ENCODE measurements around the gene OPA1.

The OPA1 gene

DNA sequence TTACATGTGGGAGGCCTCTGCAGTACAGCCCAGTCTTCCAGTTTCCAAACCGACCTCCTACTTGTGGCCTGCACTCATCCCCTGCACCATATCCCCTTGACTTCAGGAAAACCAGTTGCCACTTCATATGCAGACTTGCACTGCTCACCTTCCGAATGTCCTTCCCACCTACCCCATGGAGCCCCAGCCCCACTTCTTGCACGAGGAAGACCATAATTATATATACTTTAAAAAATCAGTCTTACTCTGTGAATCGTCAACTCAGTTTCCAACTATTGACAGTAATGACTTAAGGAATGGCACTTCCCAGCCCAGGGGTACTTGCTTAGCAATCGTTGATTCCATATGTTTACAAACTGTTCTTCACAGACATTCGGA, 136.1 kb downstream of the OPA1 start:
- Histone ChIP-seq H2AFZ (ENCODE audit: low read depth, low read length) (no peak overlapping the region), H3K27me3 (ENCODE audit: insufficient read depth, low read length) (peaks cover 12% of the 10 kb centered on the region), H3K36me3 (ENCODE audit: insufficient read depth, low read length) (no peaks in the 10 kb centered on the region), H3K4me3 (ENCODE audit: low read length) (no peak overlapping the region), H3K4me1 (ENCODE audit: insufficient read depth, low read length) (peaks cover 28% of the 10 kb centered on the region), H3K9me3 (ENCODE audit: low read length) (no peaks in the 10 kb centered on the region)

DNA sequence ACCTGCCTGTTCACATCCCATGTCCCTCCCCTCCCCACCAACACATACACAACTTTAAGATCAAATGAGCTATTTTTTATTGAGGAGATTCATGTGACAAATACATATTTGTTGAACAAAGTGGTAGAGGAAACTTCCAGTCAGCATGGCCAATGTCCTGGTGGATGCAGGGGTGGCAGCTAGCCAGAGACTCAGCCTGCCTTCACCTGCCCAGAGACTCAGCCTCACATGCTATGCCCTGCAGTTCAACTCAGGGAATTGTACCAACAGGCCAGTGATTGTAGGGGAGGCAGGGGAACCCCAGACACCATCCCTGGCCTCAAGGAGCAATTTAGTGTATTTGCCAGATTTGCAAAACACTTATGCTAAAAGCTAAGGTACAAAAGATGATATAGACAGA, 136.6 kb downstream of the OPA1 start:
- Histone ChIP-seq H2AFZ (ENCODE audit: low read depth, low read length) (no peak overlapping the region), H3K36me3 (ENCODE audit: insufficient read depth, low read length) (no peaks in the 10 kb centered on the region), H3K27me3 (ENCODE audit: insufficient read depth, low read length) (peaks cover 12% of the 10 kb centered on the region), H3K4me3 (ENCODE audit: low read length) (no peak overlapping the region), H3K4me1 (ENCODE audit: insufficient read depth, low read length) (peaks cover 28% of the 10 kb centered on the region), H3K9me3 (ENCODE audit: low read length) (no peaks in the 10 kb centered on the region)

DNA sequence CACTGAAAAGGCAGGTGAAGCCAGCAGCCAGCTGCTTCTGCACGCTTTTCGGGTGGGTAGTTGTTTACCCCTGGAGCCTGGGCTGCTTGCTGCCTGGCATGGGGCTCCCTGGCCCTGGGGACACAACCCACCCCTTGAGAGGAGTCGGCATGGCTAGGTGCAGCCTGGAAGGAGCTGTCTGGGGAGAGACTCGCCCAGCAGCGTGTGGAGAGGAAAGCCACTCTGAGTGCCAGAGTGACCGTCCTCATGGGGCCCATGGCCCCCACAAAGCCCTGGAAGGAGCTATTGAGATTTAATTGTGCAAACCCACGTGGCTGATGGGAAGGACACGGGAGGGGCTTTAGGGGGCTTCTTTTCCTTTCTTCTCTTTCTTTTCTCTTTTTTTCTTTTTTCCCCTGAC, 137.5 kb downstream of the OPA1 start:
- Histone ChIP-seq H3K27me3 (ENCODE audit: insufficient read depth, low read length) (peaks cover 12% of the 10 kb centered on the region), H3K4me3 (ENCODE audit: low read length) (no peak overlapping the region), H3K9me3 (ENCODE audit: low read length) (no peaks in the 10 kb centered on the region), H2AFZ (ENCODE audit: low read depth, low read length) (no peak overlapping the region), H3K4me1 (ENCODE audit: insufficient read depth, low read length) (peaks cover 28% of the 10 kb centered on the region), H3K36me3 (ENCODE audit: insufficient read depth, low read length) (no peaks in the 10 kb centered on the region)

DNA sequence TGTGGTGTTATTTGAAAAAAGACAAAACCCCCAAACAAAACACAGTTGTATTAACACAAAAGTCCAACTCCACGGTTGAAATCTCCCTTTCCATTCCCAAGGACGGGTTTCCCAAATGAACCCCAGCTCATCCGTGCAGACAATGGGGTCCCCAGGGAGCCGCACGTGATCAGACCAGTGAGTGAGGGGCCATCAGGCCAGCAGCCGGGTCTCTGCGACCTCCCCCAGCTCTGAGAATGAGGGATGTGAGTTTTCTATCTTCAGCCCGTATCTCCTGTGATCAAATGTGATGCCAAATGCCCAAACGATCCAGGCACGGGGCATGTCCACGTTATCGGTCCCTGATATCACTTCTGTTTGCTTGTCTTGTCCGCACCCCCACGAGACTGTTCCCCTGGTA, 138.0 kb downstream of the OPA1 start:
- peaks cover 12% of the 10 kb centered on the region for H3K27me3 ChIP-seq (ENCODE audit: insufficient read depth, low read length)
- H3K36me3 ChIP-seq (ENCODE audit: insufficient read depth, low read length), result no peaks in the 10 kb centered on the region

DNA sequence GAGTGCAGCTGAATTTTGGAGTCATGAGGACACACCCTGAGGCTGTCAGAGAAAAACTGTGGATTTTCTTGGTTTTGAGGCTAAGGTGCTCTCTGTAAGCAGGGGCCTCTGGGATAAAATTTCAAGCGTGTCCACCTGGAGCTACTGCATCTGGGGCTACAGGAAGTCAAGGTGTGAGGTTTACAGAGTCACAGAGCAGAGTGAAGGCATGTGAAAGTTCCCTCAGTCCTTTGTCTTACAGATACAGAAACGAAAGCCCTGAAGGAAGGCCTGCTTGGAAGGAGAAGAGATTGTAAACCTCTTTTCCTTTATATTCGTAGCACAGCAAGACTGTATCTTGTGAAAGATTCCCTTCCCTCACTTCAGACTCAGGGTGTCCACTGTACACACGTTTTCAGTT, 138.6 kb downstream of the OPA1 start:
- Histone ChIP-seq H3K27me3 (ENCODE audit: insufficient read depth, low read length) (peaks cover 18% of the 10 kb centered on the region), H3K4me3 (ENCODE audit: low read length) (no peak overlapping the region), H3K9me3 (ENCODE audit: low read length) (peaks cover 6% of the 10 kb centered on the region), H3K4me1 (ENCODE audit: insufficient read depth, low read length) (peaks cover 28% of the 10 kb centered on the region), H2AFZ (ENCODE audit: low read depth, low read length) (no peak overlapping the region), H3K36me3 (ENCODE audit: insufficient read depth, low read length) (no peaks in the 10 kb centered on the region)

More for the DNA sequence above, 138.0 kb downstream of the OPA1 start:
- Histone ChIP-seq H3K4me1 (ENCODE audit: insufficient read depth, low read length) (peaks cover 28% of the 10 kb centered on the region), H3K4me3 (ENCODE audit: low read length) (no peak overlapping the region), H3K9me3 (ENCODE audit: low read length) (peaks cover under 1% of the 10 kb centered on the region), H2AFZ (ENCODE audit: low read depth, low read length) (no peak overlapping the region)

DNA sequence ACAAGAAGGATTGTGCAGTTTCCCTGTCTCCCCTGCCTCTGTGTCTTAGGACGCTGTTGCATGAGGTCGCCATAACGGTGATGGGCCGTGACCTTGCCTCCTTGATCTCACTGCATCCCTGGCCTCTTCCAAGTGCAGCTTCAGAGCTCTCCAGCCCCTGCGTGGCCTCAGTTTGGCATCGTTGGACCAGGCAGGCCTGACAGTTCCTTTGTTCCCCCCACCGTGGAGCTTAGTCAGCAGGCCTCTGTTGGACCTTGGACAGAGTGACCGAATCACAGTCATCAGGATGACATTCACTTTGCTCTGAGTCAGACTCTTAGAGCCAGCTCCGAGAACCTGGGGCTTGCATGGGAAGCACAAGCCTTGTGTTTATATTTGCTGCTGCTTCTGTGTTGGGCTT, 139.4 kb downstream of the OPA1 start:
- Histone ChIP-seq H3K9me3 (ENCODE audit: low read length) (peaks cover 6% of the 10 kb centered on the region), H3K4me1 (ENCODE audit: insufficient read depth, low read length) (peaks cover 28% of the 10 kb centered on the region), H3K4me3 (ENCODE audit: low read length) (no peak overlapping the region)

DNA sequence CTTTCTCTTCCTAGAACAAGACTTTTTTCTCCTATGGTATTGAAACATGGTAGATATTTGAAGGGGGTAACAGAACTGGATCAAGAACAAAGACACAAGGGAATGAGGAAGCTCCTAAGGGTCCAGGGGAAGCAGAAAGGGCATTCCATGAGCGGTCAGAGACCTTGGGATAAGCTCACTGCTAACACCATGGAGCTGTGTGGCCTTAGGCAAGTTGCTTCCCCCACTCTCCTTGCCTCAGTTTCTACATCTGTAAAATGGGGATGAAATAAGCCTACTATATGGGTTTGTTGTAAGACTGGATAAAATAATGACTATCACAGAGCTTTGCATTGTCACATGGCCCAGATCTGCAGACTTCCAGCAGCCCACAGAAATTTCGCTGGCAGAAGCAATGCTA, 139.8 kb downstream of the OPA1 start:
- peaks cover 22% of the 10 kb centered on the region for H3K27me3 ChIP-seq (ENCODE audit: insufficient read depth, low read length)

More for the DNA sequence above, 139.4 kb downstream of the OPA1 start:
- Histone ChIP-seq H2AFZ (ENCODE audit: low read depth, low read length) (no peak overlapping the region), H3K36me3 (ENCODE audit: insufficient read depth, low read length) (no peaks in the 10 kb centered on the region), H3K27me3 (ENCODE audit: insufficient read depth, low read length) (peaks cover 22% of the 10 kb centered on the region)

DNA sequence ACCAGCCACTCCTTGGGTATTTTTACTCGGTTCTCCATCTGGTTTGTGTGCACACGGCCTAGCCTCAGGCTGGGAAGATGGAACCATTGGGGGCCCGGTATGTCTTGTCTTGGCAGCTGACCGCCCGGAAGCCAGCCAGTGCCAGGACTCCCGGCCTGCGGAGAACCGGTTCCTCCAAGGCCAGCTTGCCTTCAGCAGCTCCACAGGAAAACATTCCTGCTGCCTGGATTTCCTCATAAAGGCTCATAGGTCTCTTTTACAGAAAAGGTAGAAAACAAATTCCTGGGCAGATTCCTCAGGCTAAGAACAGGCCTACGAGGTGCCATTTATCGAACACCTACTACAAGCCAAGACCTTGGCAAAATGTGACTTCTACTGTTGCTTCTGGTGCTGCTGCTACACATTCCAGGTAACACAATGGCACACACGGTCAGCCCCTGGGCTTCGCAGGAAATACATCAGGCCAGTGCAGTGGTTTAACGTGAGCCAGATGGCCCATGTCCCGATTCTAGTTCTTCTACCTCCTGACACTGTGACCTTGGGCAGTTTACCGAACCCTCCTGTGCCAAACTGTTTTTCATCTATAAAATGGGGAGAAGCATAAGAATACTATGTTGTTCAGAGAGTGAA, 141.8 kb downstream of the OPA1 start:
- no peak overlapping the region for H2AFZ ChIP-seq (ENCODE audit: low read depth, low read length)

More for the DNA sequence above, 139.8 kb downstream of the OPA1 start:
- Histone ChIP-seq H3K4me1 (ENCODE audit: insufficient read depth, low read length) (peaks cover 28% of the 10 kb centered on the region), H3K9me3 (ENCODE audit: low read length) (peaks cover 6% of the 10 kb centered on the region), H3K36me3 (ENCODE audit: insufficient read depth, low read length) (no peaks in the 10 kb centered on the region), H2AFZ (ENCODE audit: low read depth, low read length) (no peak overlapping the region), H3K4me3 (ENCODE audit: low read length) (no peak overlapping the region)

DNA sequence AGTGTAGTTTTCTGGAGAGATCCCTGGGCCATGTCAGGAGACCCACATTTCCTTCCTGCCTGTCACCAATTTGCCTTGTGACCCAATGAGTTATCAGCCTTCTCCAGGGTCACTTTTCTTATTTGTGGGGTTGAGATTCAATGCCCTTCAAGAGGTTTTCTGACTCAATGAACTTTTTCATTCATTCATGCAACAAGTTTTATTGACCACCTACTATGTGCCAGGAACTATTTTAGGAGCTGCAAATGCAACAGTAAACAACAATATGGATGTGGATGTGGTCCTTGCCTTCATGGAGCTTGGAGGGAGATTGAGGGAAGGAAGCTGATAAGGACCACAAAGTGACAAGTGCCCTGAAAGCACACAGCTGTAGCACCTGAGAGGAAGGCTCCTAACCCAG, 142.8 kb downstream of the OPA1 start:
- H3K27me3 ChIP-seq (ENCODE audit: insufficient read depth, low read length), result peaks cover 17% of the 10 kb centered on the region
- no peak overlapping the region for H2AFZ ChIP-seq (ENCODE audit: low read depth, low read length)
- no peak overlapping the region for H3K4me3 ChIP-seq (ENCODE audit: low read length)
- H3K4me1 ChIP-seq (ENCODE audit: insufficient read depth, low read length), result peaks cover 14% of the 10 kb centered on the region
- no peaks in the 10 kb centered on the region for H3K36me3 ChIP-seq (ENCODE audit: insufficient read depth, low read length)
- H3K9me3 ChIP-seq (ENCODE audit: low read length), result peaks cover 6% of the 10 kb centered on the region

More for the DNA sequence above, 141.8 kb downstream of the OPA1 start:
- peaks cover 24% of the 10 kb centered on the region for H3K4me1 ChIP-seq (ENCODE audit: insufficient read depth, low read length)
- no peak overlapping the region for H3K4me3 ChIP-seq (ENCODE audit: low read length)
- no peaks in the 10 kb centered on the region for H3K36me3 ChIP-seq (ENCODE audit: insufficient read depth, low read length)
- H3K9me3 ChIP-seq (ENCODE audit: low read length), result peaks cover 6% of the 10 kb centered on the region
- peaks cover 17% of the 10 kb centered on the region for H3K27me3 ChIP-seq (ENCODE audit: insufficient read depth, low read length)

DNA sequence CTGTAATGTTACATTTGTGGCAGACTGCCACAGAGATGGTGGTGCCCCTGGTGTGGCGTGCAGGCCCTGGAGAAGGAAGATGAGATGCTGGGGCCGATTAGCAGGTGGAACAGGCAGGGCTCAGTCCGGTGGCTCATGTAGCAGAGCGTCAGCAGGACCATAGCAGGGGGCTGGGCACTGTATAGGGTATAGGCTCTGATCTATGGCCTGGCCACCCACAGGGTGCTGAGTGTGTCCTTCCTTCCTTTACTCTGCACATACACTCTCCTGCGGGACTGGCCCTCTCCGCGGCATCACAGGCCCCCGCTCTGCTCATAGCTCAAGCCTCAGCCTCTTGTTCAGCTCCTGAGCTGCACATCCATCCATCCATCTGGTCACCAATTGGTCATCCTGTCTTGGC, 143.6 kb downstream of the OPA1 start:
- no peaks in the 10 kb centered on the region for H3K36me3 ChIP-seq (ENCODE audit: insufficient read depth, low read length)
- peaks cover 6% of the 10 kb centered on the region for H3K4me1 ChIP-seq (ENCODE audit: insufficient read depth, low read length)
- peaks cover 6% of the 10 kb centered on the region for H3K9me3 ChIP-seq (ENCODE audit: low read length)
- no peak overlapping the region for H3K4me3 ChIP-seq (ENCODE audit: low read length)
- H2AFZ ChIP-seq (ENCODE audit: low read depth, low read length), result no peak overlapping the region
- peaks cover 17% of the 10 kb centered on the region for H3K27me3 ChIP-seq (ENCODE audit: insufficient read depth, low read length)

DNA sequence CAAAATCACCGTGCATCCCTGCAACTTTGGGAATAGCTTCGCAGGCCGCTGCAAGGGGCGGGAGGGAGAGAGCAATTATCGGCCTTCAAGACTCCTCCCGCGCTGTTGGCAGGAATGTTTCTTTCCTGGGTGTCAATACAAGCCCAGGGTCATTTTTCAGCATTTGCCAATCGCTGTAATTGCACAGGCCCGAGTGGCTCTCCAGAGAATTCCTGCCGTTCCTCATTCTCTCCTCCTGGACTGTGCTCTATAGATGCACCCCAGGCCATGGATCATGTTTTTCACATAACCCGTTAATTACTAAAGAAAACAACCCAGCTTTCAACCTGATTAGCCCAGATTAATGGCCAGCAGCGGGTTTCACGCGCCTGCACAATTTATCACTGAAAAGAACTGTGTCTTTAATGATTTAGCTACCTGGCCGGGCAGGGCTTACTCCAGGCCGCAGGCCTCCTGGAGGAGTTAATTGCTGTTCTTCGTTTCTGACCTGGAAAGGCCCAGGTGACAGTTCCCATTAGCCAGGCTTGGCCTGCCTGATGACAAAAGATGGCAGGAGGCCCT, 144.3 kb downstream of the OPA1 start:
- Histone ChIP-seq H3K27me3 (ENCODE audit: insufficient read depth, low read length) (peaks cover 12% of the 10 kb centered on the region), H2AFZ (ENCODE audit: low read depth, low read length) (no peak overlapping the region), H3K9me3 (ENCODE audit: low read length) (peaks cover 6% of the 10 kb centered on the region), H3K4me1 (ENCODE audit: insufficient read depth, low read length) (peaks cover under 1% of the 10 kb centered on the region), H3K4me3 (ENCODE audit: low read length) (no peak overlapping the region), H3K36me3 (ENCODE audit: insufficient read depth, low read length) (no peaks in the 10 kb centered on the region)

DNA sequence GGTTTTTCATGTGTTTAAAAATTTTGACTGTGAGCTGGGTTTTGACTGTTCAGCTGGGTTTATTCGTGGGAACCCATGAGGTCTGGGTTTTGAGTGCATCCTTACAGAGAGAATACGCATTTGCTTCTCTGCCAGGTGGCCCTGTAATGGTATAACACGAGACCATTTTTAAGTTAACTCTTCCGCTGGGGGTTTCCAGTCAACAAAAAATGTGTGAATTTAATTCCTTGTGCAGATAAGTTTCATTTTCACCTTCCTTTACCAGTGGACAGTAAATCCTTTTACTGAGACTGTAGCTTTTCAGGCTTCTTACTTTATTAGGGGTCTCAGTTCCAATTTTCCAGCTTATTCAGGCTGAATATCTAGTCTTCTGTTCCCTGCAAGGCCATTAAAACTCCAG, 149.6 kb downstream of the OPA1 start:
- no peaks in the 10 kb centered on the region for H3K9me3 ChIP-seq (ENCODE audit: low read length)
- no peaks in the 10 kb centered on the region for H3K36me3 ChIP-seq (ENCODE audit: insufficient read depth, low read length)
- no peak overlapping the region for H2AFZ ChIP-seq (ENCODE audit: low read depth, low read length)
- peaks cover 9% of the 10 kb centered on the region for H3K4me1 ChIP-seq (ENCODE audit: insufficient read depth, low read length)
- peaks cover 12% of the 10 kb centered on the region for H3K27me3 ChIP-seq (ENCODE audit: insufficient read depth, low read length)
- H3K4me3 ChIP-seq (ENCODE audit: low read length), result no peak overlapping the region

DNA sequence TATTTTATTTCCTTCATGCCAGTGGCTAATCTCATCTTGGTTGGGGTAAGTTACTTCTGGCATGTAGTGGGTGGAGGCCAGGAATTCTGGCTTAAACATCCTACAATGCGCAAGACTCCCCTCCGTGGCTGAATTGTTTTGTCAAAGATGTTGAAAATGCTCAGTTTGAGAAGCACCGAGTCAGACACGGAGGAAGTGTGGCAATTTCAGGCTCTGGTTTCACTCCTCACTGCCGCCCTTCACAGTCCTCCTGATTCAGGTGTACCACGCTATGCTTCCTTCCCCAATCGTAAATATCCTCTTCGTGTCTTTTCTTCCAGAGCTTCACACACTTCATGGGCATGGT, 150.7 kb downstream of the OPA1 start:
- Histone ChIP-seq H3K36me3 (ENCODE audit: insufficient read depth, low read length) (no peaks in the 10 kb centered on the region), H3K27me3 (ENCODE audit: insufficient read depth, low read length) (peaks cover 12% of the 10 kb centered on the region), H3K4me1 (ENCODE audit: insufficient read depth, low read length) (peaks cover 9% of the 10 kb centered on the region), H3K4me3 (ENCODE audit: low read length) (no peak overlapping the region), H3K9me3 (ENCODE audit: low read length) (no peaks in the 10 kb centered on the region), H2AFZ (ENCODE audit: low read depth, low read length) (no peak overlapping the region)

All from neuron (in vitro differentiated cells).